Peyer's patch (tissue), 4 donors: ENCODE measurements around the gene PIWIL4.

Experiments used
- POLR2A ChIP-seq, 2 donors: fragments of 450-650 bp; IDR thresholded peaks; one replicate each; pipeline ENCODE4 v1.5.1; 2017; ENCODE audit warnings: antibody characterized with exemption in 2 of 2, mild to moderate bottlenecking in 2 of 2, moderate library complexity in 2 of 2
- TF ChIP-seq, protein P1 (sequence below), 6 experiments: fragments of 450-650 bp in 4 of 6; fragments of 200-600 bp in 2 of 6; sonication (generic) in 1 of 6; IDR thresholded peaks; one replicate each; pipeline ENCODE4 v1.5.1; 2017 to 2019; ENCODE audit warnings: antibody characterized with exemption in 6 of 6, mild to moderate bottlenecking in 3 of 6, moderate library complexity in 1 of 6

DNA sequence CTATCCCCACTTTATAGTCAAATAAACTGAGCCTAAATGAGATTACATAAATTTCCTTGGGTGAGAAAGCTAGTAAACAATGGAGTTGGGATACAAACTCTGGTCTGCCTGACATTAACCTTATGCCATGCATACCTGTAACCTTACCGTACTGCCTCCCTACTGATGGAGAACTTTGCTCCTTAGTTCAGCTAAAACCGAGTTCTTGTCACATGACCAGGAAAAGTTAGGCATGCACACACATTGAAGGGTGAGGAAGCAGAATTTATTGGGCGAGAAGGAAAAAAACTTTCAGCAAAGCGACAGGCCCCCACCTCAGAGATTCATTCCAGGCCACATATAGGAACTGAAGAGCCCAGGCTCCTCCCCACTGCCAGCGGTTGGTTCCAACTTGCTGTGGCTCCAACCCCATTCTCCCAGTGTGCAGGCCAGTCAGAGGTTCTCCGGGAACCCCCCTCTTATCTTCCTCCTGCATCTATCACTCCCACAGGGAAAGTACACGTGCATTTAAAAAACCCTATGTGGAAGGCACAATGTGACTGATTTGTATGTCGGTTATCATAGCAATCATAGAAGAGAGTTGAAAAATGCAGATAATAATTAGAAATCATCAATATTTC, 3.2 kb upstream of the PIWIL4 start:
- TF ChIP-seq POLR2A (IDR thresholded peaks at IDR 0.05) = no peak
- TF ChIP-seq, protein P1, sequence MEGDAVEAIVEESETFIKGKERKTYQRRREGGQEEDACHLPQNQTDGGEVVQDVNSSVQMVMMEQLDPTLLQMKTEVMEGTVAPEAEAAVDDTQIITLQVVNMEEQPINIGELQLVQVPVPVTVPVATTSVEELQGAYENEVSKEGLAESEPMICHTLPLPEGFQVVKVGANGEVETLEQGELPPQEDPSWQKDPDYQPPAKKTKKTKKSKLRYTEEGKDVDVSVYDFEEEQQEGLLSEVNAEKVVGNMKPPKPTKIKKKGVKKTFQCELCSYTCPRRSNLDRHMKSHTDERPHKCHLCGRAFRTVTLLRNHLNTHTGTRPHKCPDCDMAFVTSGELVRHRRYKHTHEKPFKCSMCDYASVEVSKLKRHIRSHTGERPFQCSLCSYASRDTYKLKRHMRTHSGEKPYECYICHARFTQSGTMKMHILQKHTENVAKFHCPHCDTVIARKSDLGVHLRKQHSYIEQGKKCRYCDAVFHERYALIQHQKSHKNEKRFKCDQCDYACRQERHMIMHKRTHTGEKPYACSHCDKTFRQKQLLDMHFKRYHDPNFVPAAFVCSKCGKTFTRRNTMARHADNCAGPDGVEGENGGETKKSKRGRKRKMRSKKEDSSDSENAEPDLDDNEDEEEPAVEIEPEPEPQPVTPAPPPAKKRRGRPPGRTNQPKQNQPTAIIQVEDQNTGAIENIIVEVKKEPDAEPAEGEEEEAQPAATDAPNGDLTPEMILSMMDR (IDR thresholded peaks at IDR 0.05) = no peak
